HCT116 (cell line): ENCODE data around the gene TLK1. TPM values are rescaled to one million over a fixed set of nuclear protein-coding genes. Genes with fewer than 3 reads are reported as not detected.

Experiments used
- ATAC-seq: fragments of 200-7000 bp; cut with Tn5 transposase; 2 replicates; pipeline ENCODE4 v1.9.1; 2020; ENCODE audit warnings: mild to moderate bottlenecking, moderate library complexity
- BruUV-seq: library from RNA; stranded (reverse); fragments of 400-500 nt; replicated peaks from 2 replicates; lab custom pipeline; 2021; lab: Mats Ljungman, UMichigan
- CTCF ChIA-PET: fragments of 300-600 bp; sonication (Branson Sonifier 250); formaldehyde crosslinking; loops from one replicate; lab custom pipeline; 2021; ENCODE audit warnings: antibody characterized with exemption; lab: Charles Lee
- POLR2A ChIA-PET: fragments of 300-600, 350-600 bp; sonication (Branson Sonifier 250); formaldehyde crosslinking; loops from one replicate; lab custom pipeline; 2021; ENCODE audit warnings: antibody characterized with exemption; lab: Charles Lee
- RAD21 ChIA-PET, 2 experiments: fragments of 300-600 bp; sonication (Branson Sonifier 250); formaldehyde crosslinking; loops; one replicate each; lab custom pipeline; 2023; ENCODE audit warnings: low total read pairs in 2 of 2; ENCODE audit not compliant: uncharacterized antibody in 2 of 2, unreplicated experiment in 2 of 2, low non-redundant PET in 1 of 2; lab: Charles Lee
- DNase-seq: peaks from one replicate; pipeline ENCODE4 v3.0.0-alpha.2; 2010; ENCODE audit warnings: low read depth, low spot score
- H2AFZ ChIP-seq: fragments of 200-600 bp; shearing (Covaris generic), sonication (generic); 2 replicates; pipeline ENCODE4 v1.6.1; 2017; ENCODE audit warnings: low read depth, mixed run types, mixed read lengths, antibody characterized with exemption, low read length; ENCODE audit not compliant: poor library complexity, severe bottlenecking
- H3K27ac ChIP-seq: 2 replicates; pipeline ENCODE4 v1.5.1; 2012; ENCODE audit warnings: low read depth, low read length
- H3K27me3 ChIP-seq: fragments of 200-600 bp; sonication (generic); 2 replicates; pipeline ENCODE4 v1.6.1; 2016; ENCODE audit warnings: mixed run types, low read length, mixed read lengths; ENCODE audit not compliant: insufficient read depth
- H3K36me3 ChIP-seq, 2 experiments: fragments of 200-500 bp in 1 of 2; fragments of 200-600 bp in 1 of 2; sonication (Bioruptor generic) in 1 of 2; sonication (generic) in 1 of 2; 2 replicates each; pipeline versions ENCODE4 v1.5.1 to v1.6.1; 2014 to 2016; ENCODE audit warnings: low read length in 2 of 2, inconsistent platforms in 1 of 2, mixed read lengths in 1 of 2, mixed run types in 1 of 2; ENCODE audit not compliant: insufficient read depth in 2 of 2, control insufficient read depth in 1 of 2
- H3K4me1 ChIP-seq, 2 experiments: fragments of 200-600 bp in 1 of 2; sonication (generic) in 1 of 2; 2 replicates each; pipeline versions ENCODE4 v1.5.1 to v1.6.1; 2012 to 2017; ENCODE audit warnings: low read length in 2 of 2, inconsistent platforms in 1 of 2, mild to moderate bottlenecking in 1 of 2, mixed read lengths in 1 of 2, mixed run types in 1 of 2, moderate library complexity in 1 of 2; ENCODE audit not compliant: insufficient read depth in 2 of 2, control insufficient read depth in 1 of 2
- H3K4me2 ChIP-seq: fragments of 200-600 bp; sonication (generic); 2 replicates; pipeline ENCODE4 v1.6.1; 2017; ENCODE audit warnings: mixed run types, low read length, mixed read lengths
- H3K4me3 ChIP-seq, 2 experiments: fragments of 200-600 bp in 1 of 2; sonication (generic) in 1 of 2; replicated peaks in 1 of 2; 2 replicates each; pipeline ENCODE4 v1.5.1; 2011 to 2016; ENCODE audit warnings: low read length in 2 of 2, control low read depth in 1 of 2, low read depth in 1 of 2, mild to moderate bottlenecking in 1 of 2, mixed read lengths in 1 of 2, mixed run types in 1 of 2
- H3K79me2 ChIP-seq: fragments of 200-600 bp; sonication (generic); 2 replicates; pipeline ENCODE4 v1.6.1; 2017; ENCODE audit warnings: mild to moderate bottlenecking, mixed run types, low read length, moderate library complexity, mixed read lengths; ENCODE audit not compliant: insufficient read depth
- H3K9ac ChIP-seq: fragments of 200-600 bp; sonication (generic); 2 replicates; pipeline ENCODE4 v1.6.1; 2016; ENCODE audit warnings: low read length, mixed read lengths
- H3K9me2 ChIP-seq: fragments of 200-600 bp; sonication (generic), shearing (Covaris generic); 2 replicates; pipeline ENCODE4 v1.6.1; 2017; ENCODE audit warnings: mixed run types, mild to moderate bottlenecking, moderate library complexity; ENCODE audit not compliant: insufficient read depth
- H3K9me3 ChIP-seq, 2 experiments: fragments of 200-500 bp in 1 of 2; fragments of 200-600 bp in 1 of 2; sonication (Bioruptor generic) in 1 of 2; sonication (generic) in 1 of 2; 2 replicates each; pipeline ENCODE4 v1.6.1; 2014 to 2017; ENCODE audit warnings: low read length in 2 of 2, mixed read lengths in 2 of 2, inconsistent platforms in 1 of 2, low read depth in 1 of 2, mild to moderate bottlenecking in 1 of 2, mixed run types in 1 of 2, moderate library complexity in 1 of 2; ENCODE audit not compliant: control insufficient read depth in 1 of 2, insufficient read depth in 1 of 2
- H4K20me1 ChIP-seq: fragments of 200-600 bp; sonication (generic), shearing (Covaris generic); 2 replicates; pipeline ENCODE4 v1.6.1; 2017; ENCODE audit warnings: mixed run types, mild to moderate bottlenecking, moderate library complexity; ENCODE audit not compliant: insufficient read depth
- CEBPB ChIP-seq: IDR thresholded peaks from 2 replicates; pipeline ENCODE4 v1.6.1; 2012; ENCODE audit warnings: low read depth
- CTCF ChIP-seq, 3 experiments: fragments of 200-600 bp in 1 of 3; sonication (generic) in 1 of 3; IDR thresholded peaks in 2 of 3; conservative IDR thresholded peaks in 1 of 3; 2 replicates each; pipeline ENCODE4 v1.5.1; 2012 to 2017; ENCODE audit warnings: low read depth in 2 of 3, low read length in 2 of 3, antibody characterized with exemption in 1 of 3, borderline replicate concordance in 1 of 3, control low read depth in 1 of 3, mild to moderate bottlenecking in 1 of 3, mixed read lengths in 1 of 3, mixed run types in 1 of 3, moderate library complexity in 1 of 3; ENCODE audit not compliant: insufficient read depth in 1 of 3
- EGR1 ChIP-seq: IDR thresholded peaks from 2 replicates; pipeline ENCODE4 v1.6.1; 2012; ENCODE audit warnings: low read depth
- ELF1 ChIP-seq: IDR thresholded peaks from 2 replicates; pipeline ENCODE4 v1.6.1; 2012; ENCODE audit warnings: low read depth, borderline replicate concordance
- EZH2 ChIP-seq: fragments of 200-600 bp; sonication (generic); IDR thresholded peaks from 2 replicates; pipeline ENCODE4 v1.6.1; 2017; ENCODE audit warnings: antibody characterized with exemption, mixed run types
- EZH2phosphoT487 ChIP-seq: fragments of 200-600 bp; IDR thresholded peaks from 2 replicates; pipeline ENCODE4 v1.6.1; 2018; ENCODE audit warnings: antibody characterized with exemption, borderline replicate concordance
- FOSL1 ChIP-seq: IDR thresholded peaks from 2 replicates; pipeline ENCODE4 v1.6.1; 2012; ENCODE audit warnings: low read depth
- JUND ChIP-seq: IDR thresholded peaks from 2 replicates; pipeline ENCODE4 v1.6.1; 2012
- POLR2AphosphoS5 ChIP-seq: IDR thresholded peaks from 2 replicates; pipeline ENCODE4 v1.6.1; 2011; ENCODE audit warnings: mild to moderate bottlenecking, low read depth, low read length, moderate library complexity
- SIN3A ChIP-seq: IDR thresholded peaks from 2 replicates; pipeline ENCODE4 v1.6.1; 2012; ENCODE audit warnings: low read depth
- TCF7L2 ChIP-seq: IDR thresholded peaks from 2 replicates; pipeline ENCODE4 v1.7.0; 2011; ENCODE audit warnings: borderline replicate concordance, inconsistent platforms; ENCODE audit not compliant: insufficient read depth, insufficient read length; ENCODE audit errors: extremely low read depth
- YY1 ChIP-seq: IDR thresholded peaks from 2 replicates; pipeline ENCODE4 v1.6.1; 2011; ENCODE audit warnings: low read length, low read depth, moderate library complexity, mild to moderate bottlenecking; ENCODE audit not compliant: insufficient replicate concordance; ENCODE audit errors: extremely low read depth
- ZFX ChIP-seq: fragments of 450-650 bp; IDR thresholded peaks from 2 replicates; pipeline ENCODE4 v1.6.1; 2017
- intact Hi-C: fragments of 100-400 bp; cut with micrococcal nuclease; formaldehyde crosslinking; loops from 2 replicates; pipeline ENCODE4 v1.10.0; 2022
- total RNA-seq: library from RNA; stranded (reverse); gene quantifications from one replicate; pipeline ENCODE4 v1.2.1, GENCODE V29; 2021; ENCODE audit not compliant: unreplicated experiment
- TF ChIP-seq, protein P1 (sequence below): IDR thresholded peaks from 2 replicates; pipeline ENCODE4 v1.6.1; 2012

The TLK1 gene
- total RNA-seq, 1 experiment from 2014 or later, result 57.7 TPM

DNA sequence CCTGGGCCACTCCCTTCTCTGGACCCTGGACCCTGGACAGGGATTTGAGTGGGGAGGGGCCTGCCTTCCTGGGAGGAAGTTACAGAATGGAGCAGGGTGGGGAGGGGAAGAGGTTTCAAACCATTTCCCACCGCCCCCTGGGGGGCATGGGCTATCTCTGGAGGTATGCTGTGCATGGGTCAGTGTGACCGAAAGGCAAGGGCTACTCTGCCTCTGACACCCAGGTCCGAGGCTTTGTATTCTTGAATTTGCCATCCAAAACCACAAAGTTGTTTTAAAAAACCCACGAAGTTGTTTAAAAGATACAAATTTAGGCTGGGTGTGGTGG lies 184.8 kb downstream of the TLK1 start:
- TF ChIP-seq ZFX, result no peak
- TF ChIP-seq FOSL1, result no peak
- no peak for TF ChIP-seq CTCF (IDR thresholded peaks at IDR 0.05 in 2 of 3, conservative IDR thresholded peaks at IDR 0.05 in 1 of 3; ENCODE audit: borderline replicate concordance in 1 of 3, insufficient read depth in 1 of 3, low read depth in 2 of 3, low read length in 2 of 3)
- no peak for TF ChIP-seq CEBPB
- TF ChIP-seq, protein P1, sequence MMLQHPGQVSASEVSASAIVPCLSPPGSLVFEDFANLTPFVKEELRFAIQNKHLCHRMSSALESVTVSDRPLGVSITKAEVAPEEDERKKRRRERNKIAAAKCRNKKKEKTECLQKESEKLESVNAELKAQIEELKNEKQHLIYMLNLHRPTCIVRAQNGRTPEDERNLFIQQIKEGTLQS, result no peak
- TF ChIP-seq EGR1, result no peak
- no peak for TF ChIP-seq JUND
- TF ChIP-seq YY1, result no peak
- no peak for TF ChIP-seq SIN3A
- no peak for TF ChIP-seq ELF1
- no peak for TF ChIP-seq POLR2AphosphoS5
- no peak for TF ChIP-seq EZH2phosphoT487
- no peak for TF ChIP-seq EZH2
- no peak for TF ChIP-seq TCF7L2
- Histone ChIP-seq H2AFZ (no peak overlapping the region), H3K4me1 (peaks cover 12 to 19% of the 10 kb centered on the region in 2 experiments; a peak in 3 of 4 replicates), H3K4me2 (no peak overlapping the region), H3K27me3 (no peaks in the 10 kb centered on the region), H4K20me1 (no peaks in the 10 kb centered on the region), H3K36me3 (no peaks in the 10 kb centered on the region), H3K9me2 (no peaks in the 10 kb centered on the region), H3K9ac (no peak overlapping the region), H3K27ac (no peak overlapping the region), H3K4me3 (no peak overlapping the region), H3K79me2 (no peaks in the 10 kb centered on the region), H3K9me3 (no peaks in the 10 kb centered on the region)
- ATAC-seq, result no peak
- ChIA-PET RAD21 (no interaction called here), CTCF (interaction anchor here (1.1 kb wide), 1 partner anchor 9 kb away, joined by 3 read pairs; no protein-coding TSS in a partner anchor), POLR2A (no interaction called here)
- intact Hi-C loops, result no loop called here
- no peak for DNase-seq
- no TSS peak for BruUV-seq
